GM18526 (cell line): ENCODE data around the gene BUB1.

Experiments used
- POLR2A ChIP-seq: IDR thresholded peaks from 3 replicates; pipeline ENCODE4 v1.6.1; 2011; ENCODE audit not compliant: insufficient read length; ENCODE audit errors: extremely low read depth

Gene BUB1

GRCh38 chr2:110670826-110671225 lies 7.0 kb downstream of the BUB1 start:
- TF ChIP-seq POLR2A = no peak

- TF ChIP-seq POLR2A = no peak
These were observed 8.8 kb downstream of the BUB1 start for GRCh38 chr2:110669079-110669478.

DNA sequence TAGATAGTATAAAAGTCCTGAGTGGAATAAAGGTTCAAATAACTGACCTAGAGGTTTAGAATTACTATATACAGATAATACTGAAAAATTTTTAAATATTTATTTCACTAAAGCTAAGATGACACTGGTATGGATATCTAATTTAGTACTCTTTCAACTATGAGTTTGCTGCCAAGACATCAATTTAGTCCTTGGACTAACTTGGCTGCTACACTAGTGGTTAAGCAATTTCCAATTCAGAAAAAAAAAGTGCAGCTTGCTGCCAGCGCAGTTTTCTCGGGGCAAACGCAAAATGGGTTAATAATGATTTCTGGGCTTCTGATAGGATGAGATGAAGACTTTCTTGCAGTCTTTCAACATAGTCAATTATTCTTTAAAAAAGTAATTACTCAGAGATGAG lies 10.8 kb downstream of the BUB1 start:
- TF ChIP-seq POLR2A = no peak

DNA sequence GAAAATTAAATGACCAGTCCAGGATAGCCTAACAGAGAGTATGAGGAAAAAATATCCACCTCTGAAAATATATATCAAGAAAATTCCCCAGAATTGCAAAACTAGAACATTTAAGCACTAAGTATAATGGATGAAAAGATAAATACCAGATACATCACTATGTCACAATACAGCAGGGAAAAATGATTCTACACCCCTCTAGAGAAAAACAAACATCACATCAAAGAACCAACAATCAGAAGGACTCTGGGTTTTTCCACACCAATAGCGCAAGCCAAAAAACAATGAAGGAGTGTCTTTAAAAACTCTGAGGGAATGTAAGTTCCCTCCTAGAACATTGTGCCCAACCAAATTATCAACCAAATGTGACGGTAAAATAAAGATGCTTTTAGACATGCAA lies 13.7 kb downstream of the BUB1 start:
- no peak for TF ChIP-seq POLR2A

DNA sequence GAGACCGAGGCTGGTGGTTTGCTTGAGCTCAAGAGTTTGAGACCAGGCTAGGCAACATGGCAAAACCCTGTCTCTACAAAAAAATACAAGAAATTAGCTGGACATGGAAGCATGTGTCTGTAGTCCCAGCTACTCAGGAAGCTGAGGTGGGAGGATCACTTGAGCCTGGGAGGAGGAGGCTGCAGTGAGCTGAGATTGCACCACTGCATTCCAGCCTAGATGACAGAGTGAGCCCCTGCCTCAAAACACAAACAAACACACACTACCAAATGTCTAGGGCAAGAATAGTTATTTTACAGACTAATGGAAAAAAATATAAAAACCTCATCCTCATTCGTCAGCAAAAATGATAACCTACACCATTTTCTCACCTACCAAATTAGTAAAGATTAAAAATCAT lies 15.3 kb downstream of the BUB1 start:
- TF ChIP-seq POLR2A = no peak

GRCh38 chr2:110660558-110660957 lies 17.3 kb downstream of the BUB1 start:
- no peak for TF ChIP-seq POLR2A

DNA sequence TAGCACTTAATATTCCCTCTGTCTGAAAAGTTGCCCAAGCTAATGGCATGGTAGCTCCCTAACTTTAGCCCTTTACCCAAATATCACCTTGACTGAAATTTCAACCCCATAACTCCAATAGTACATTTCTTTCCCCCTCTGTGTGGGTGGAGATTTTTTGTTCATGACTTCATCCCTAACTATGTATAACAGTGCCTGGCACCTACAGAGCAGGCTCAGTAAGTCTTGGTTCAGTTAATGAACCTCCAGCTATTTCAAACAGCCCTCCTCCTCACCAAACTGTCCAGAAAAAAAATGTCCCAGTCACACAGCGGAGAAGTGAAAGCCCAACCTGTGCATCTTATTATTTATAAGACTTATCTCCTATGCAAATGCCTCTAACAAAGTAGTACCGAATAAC lies 18.6 kb downstream of the BUB1 start:
- no peak for TF ChIP-seq POLR2A

GRCh38 chr2:110657724-110658305 lies 20.0 kb downstream of the BUB1 start:
- no peak for TF ChIP-seq POLR2A

DNA sequence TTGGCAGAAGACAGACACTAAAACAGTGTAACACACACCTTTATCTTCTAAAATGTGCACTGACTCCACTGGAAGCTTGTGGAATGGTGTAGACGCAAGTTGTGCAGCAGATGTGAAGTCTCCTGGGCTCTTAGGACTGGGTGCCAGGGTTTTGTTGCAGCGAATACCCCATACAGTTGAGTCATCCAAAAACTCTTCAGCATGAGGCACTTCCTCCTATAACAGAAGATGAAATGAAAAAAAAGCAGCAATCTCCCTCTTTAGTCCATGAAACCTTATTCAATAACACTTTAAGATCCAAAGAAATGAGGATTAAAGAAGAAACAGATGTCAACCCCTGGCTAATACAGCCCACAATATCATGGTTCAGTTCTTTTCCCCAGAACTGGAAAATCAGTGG lies 22.2 kb downstream of the BUB1 start:
- no peak for TF ChIP-seq POLR2A

- TF ChIP-seq POLR2A = no peak
These were observed 24.0 kb downstream of the BUB1 start for GRCh38 chr2:110653861-110654260.

- no peak for TF ChIP-seq POLR2A
These were observed 27.5 kb downstream of the BUB1 start for GRCh38 chr2:110650346-110650745.

DNA sequence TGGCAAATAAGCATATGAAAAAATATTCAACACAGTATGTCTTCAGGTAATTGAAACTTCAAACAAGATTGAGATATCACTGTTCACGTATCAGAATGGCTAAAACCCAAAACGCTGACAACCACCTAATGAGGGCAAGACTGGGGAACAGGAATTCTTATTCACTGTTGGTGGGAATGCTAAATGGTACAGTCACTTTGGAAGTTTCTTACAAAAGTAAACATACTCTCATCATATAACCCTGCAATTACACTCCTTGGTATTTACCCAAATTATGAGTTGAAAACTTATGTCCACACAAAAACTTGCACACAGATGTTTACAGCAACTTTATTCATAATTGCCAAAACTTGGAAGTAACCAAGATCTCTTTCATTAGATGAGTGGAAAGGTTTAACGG lies 30.1 kb downstream of the BUB1 start:
- TF ChIP-seq POLR2A = no peak

- TF ChIP-seq POLR2A = no peak
These were observed 32.2 kb downstream of the BUB1 start for GRCh38 chr2:110645616-110646015.

- TF ChIP-seq POLR2A = no peak
These were observed 33.5 kb downstream of the BUB1 start for GRCh38 chr2:110644357-110644756.

- no peak for TF ChIP-seq POLR2A
These were observed 35.5 kb downstream of the BUB1 start for GRCh38 chr2:110642360-110642759.

- no peak for TF ChIP-seq POLR2A
These were observed 37.9 kb downstream of the BUB1 start for GRCh38 chr2:110639972-110640371.

- TF ChIP-seq POLR2A = no peak
These were observed 38.7 kb downstream of the BUB1 start for GRCh38 chr2:110638952-110639695.
